ENCODE results near the gene SNX14. TPM values are rescaled to one million over a fixed set of nuclear protein-coding genes. Genes with fewer than 3 reads are reported as not detected.
A peak's percentile ranks its signal among the peaks of the same experiment; 100 is the strongest.

The SNX14 gene, protein sequence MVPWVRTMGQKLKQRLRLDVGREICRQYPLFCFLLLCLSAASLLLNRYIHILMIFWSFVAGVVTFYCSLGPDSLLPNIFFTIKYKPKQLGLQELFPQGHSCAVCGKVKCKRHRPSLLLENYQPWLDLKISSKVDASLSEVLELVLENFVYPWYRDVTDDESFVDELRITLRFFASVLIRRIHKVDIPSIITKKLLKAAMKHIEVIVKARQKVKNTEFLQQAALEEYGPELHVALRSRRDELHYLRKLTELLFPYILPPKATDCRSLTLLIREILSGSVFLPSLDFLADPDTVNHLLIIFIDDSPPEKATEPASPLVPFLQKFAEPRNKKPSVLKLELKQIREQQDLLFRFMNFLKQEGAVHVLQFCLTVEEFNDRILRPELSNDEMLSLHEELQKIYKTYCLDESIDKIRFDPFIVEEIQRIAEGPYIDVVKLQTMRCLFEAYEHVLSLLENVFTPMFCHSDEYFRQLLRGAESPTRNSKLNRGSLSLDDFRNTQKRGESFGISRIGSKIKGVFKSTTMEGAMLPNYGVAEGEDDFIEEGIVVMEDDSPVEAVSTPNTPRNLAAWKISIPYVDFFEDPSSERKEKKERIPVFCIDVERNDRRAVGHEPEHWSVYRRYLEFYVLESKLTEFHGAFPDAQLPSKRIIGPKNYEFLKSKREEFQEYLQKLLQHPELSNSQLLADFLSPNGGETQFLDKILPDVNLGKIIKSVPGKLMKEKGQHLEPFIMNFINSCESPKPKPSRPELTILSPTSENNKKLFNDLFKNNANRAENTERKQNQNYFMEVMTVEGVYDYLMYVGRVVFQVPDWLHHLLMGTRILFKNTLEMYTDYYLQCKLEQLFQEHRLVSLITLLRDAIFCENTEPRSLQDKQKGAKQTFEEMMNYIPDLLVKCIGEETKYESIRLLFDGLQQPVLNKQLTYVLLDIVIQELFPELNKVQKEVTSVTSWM
- total RNA-seq (2021; fragmentation: NEBNext Ultra II Directional; extraction: Animal tissue kit (Norgen Biotek cat#: 25700)) (24.2 and 29.6 TPM in 2 replicates), polyA plus RNA-seq (2011; rRNA removed) (8.3 and 11.9 TPM in 2 replicates), polyA minus RNA-seq (2011; rRNA and poly(A)+ RNA removed) (13.9 and 16.2 TPM in 2 replicates)
- 14.9 TPM for polyA plus RNA-seq (2011; cell fraction: cytosol; rRNA removed)
- polyA plus RNA-seq (2011; cell fraction: nucleus; rRNA removed): 13.3 TPM
- 12.2 to 25.9 TPM (median 16.6 TPM) in 4 replicates for polyA plus RNA-seq (2012, experiment 1 of 2)
- polyA plus RNA-seq (2012, experiment 2 of 2): 2.3 TPM
- polyA plus RNA-seq (2013, experiment 1 of 2): 30.5 TPM
- 29.3 TPM for polyA plus RNA-seq (2013, experiment 2 of 2)
- polyA minus RNA-seq (2011; cell fraction: cytosol; rRNA and poly(A)+ RNA removed): 8.7 TPM
- 39.0 TPM for polyA minus RNA-seq (2011; cell fraction: nucleus; rRNA and poly(A)+ RNA removed)
- long read RNA-seq, experiment 1, partial matches to known transcripts: 6 of 15 reads
- long read RNA-seq, experiment 1, other reads (novel, unspliced or antisense): 6 of 15 reads
- long read RNA-seq, experiment 2, partial matches to known transcripts: 0 of 6 reads
- long read RNA-seq, experiment 2, other reads (novel, unspliced or antisense): 4 of 6 reads

GRCh38 chr6:85593438-85594196 is at the start of gene SNX14:
SNX14 (minus strand) TSS chr6:85593858; CDS start chr6:85593718, 140 bp downstream.
- H4K5ac ChIP-seq (ENCODE audit: insufficient read length, low read depth, low read length): peak within 1 kb of the TSS; percentile 51
- H3K36me3 ChIP-seq (ENCODE audit: control insufficient read depth in 2 of 4, insufficient read depth in 4 of 4, low read length in 3 of 4): no peaks in the 10 kb centered on the region
- peak within 1 kb of the TSS; percentile 60 for H2AFZ ChIP-seq (ENCODE audit: low read length)
- peak within 1 kb of the TSS; percentile 77 to 87 (median 81) for H3K4me3 ChIP-seq (ENCODE audit: extremely low read depth in 1 of 4, insufficient read depth in 2 of 4, low read depth in 3 of 4, low read length in 4 of 4)
- ChIA-PET POLR2A (ENCODE audit: partially characterized antibody) (interaction anchor here (0.6 to 5.7 kb wide), 13 partner anchors 10 to 148 kb away, joined by 3 to 57 read pairs (median 4); partner anchors contain the start of gene SYNCRIP), CTCF (ENCODE audit: partially characterized antibody) (interaction anchor here (1.0 to 1.4 kb wide), 3 partner anchors 8 to 238 kb away, joined by 4 read pairs; no protein-coding TSS in a partner anchor)
- no peak within 1 kb of the TSS for H2BK15ac ChIP-seq (ENCODE audit: low read length)
- peak within 1 kb of the TSS; percentile 20; the same call in 1 of the 2 replicates for H3K27ac ChIP-seq (ENCODE audit: low read depth, low read length)
- peak within 1 kb of the TSS; percentile 78 to 91 for H3K4me2 ChIP-seq (ENCODE audit: insufficient read depth in 1 of 2, low read depth in 2 of 2, low read length in 2 of 2)
- H3K14ac ChIP-seq (ENCODE audit: insufficient read length): no peak within 1 kb of the TSS
- no peaks in the 10 kb centered on the region; a peak in 2 of 7 replicates for H3K27me3 ChIP-seq (replicated peaks in 1 of 4; ENCODE audit: control insufficient read depth in 3 of 4, extremely low read depth in 1 of 4, insufficient read depth in 3 of 4, low read length in 3 of 4)
- H3K4me1 ChIP-seq (replicated peaks in 1 of 4; ENCODE audit: control insufficient read depth in 3 of 4, insufficient read depth in 4 of 4, low read length in 3 of 4): no peaks in the 10 kb centered on the region
- 3% methylated on average over 45 of the region's 82 CpGs; no CpG with 5 or more reads in 1 of the 2 experiments for WGBS, 2 experiments (ENCODE audit: extremely low coverage in 1 of 2, insufficient coverage in 1 of 2, insufficient read length in 1 of 2, insufficient replicate concordance in 2 of 2, low coverage in 1 of 2, low lambda C conversion rate in 2 of 2, missing lambda C conversion rate in 1 of 2)
- peak within 1 kb of the TSS; percentile 73 for H3K4ac ChIP-seq (replicated peaks; ENCODE audit: insufficient read length, low read depth, low read length)
- H2BK12ac ChIP-seq (ENCODE audit: low read depth, low read length): peak within 1 kb of the TSS; percentile 92
- H4K8ac ChIP-seq (ENCODE audit: extremely low read depth, insufficient read depth, low read length): peak within 1 kb of the TSS; percentile 95; the same call in 1 of the 2 replicates
- no peaks in the 10 kb centered on the region; a peak in 1 of 4 replicates for H3K9me3 ChIP-seq (ENCODE audit: insufficient read depth in 2 of 2, low read depth in 1 of 2, low read length in 1 of 2)
- peak within 1 kb of the TSS; percentile 85 for H3K56ac ChIP-seq (replicated peaks; ENCODE audit: insufficient read length, low read depth, low read length)
- no peak for FAIRE-seq
- no peaks in the 10 kb centered on the region for H4K20me1 ChIP-seq (replicated peaks in 1 of 2; ENCODE audit: control insufficient read depth in 1 of 2, insufficient read depth in 2 of 2, low read length in 2 of 2)
- peak within 1 kb of the TSS; percentile 95 for H3K18ac ChIP-seq (ENCODE audit: extremely low read depth, low read length)
- no peaks in the 10 kb centered on the region for H3K79me1 ChIP-seq (ENCODE audit: low read depth, low read length)
- peak; percentile 50 to 87 for DNase-seq (ENCODE audit: low read depth in 1 of 2, low spot score in 2 of 2)
- peak within 1 kb of the TSS; percentile 72 for H2BK120ac ChIP-seq (replicated peaks; ENCODE audit: low read depth, low read length)
- H3K23me2 ChIP-seq (ENCODE audit: low read depth, low read length): peaks cover 5% of the 10 kb centered on the region
- H3K23ac ChIP-seq (ENCODE audit: insufficient read length): no peak within 1 kb of the TSS
- no peak within 1 kb of the TSS for H2BK20ac ChIP-seq (ENCODE audit: low read length)
- peaks cover 0 to 20% of the 10 kb centered on the region in 2 experiments; a peak in 2 of 4 replicates for H3K79me2 ChIP-seq (ENCODE audit: control insufficient read depth in 1 of 2, insufficient read depth in 2 of 2, low read length in 2 of 2)
- peak within 1 kb of the TSS; percentile 85; the same call in 1 of the 2 replicates for H2BK5ac ChIP-seq (ENCODE audit: low read depth, low read length)
- H4K91ac ChIP-seq (replicated peaks; ENCODE audit: insufficient read length, low read length): peak within 1 kb of the TSS; percentile 98
- peak within 1 kb of the TSS; percentile 52 to 68 (median 58) for H3K9ac ChIP-seq (replicated peaks in 1 of 4; ENCODE audit: extremely low read depth in 1 of 4, low read depth in 3 of 4, low read length in 3 of 4)
- no peak within 1 kb of the TSS for H2AK5ac ChIP-seq (ENCODE audit: low read depth, low read length)
- TF ChIP-seq SIN3A (conservative IDR thresholded peaks at IDR 0.05 in 1 of 2, IDR thresholded peaks at IDR 0.05 in 1 of 2; ENCODE audit: low read depth in 1 of 2, low read length in 2 of 2) (no peak; a peak in 1 of 4 replicates), SP1 (IDR thresholded peaks at IDR 0.05; ENCODE audit: low read depth, low read length) (no peak), KDM1A (IDR thresholded peaks at IDR 0.05; ENCODE audit: borderline replicate concordance, low read length) (no peak), TBP (IDR thresholded peaks at IDR 0.05; ENCODE audit: low read depth, low read length) (no peak; the same call in 1 of the 2 replicates)

Data from H1 (cell line).